Cardiac muscle cell (in vitro differentiated cells and primary cell): ENCODE measurements around the gene TRIM54. TPM values are rescaled to one million over a fixed set of nuclear protein-coding genes. Genes with fewer than 3 reads are reported as not detected.
"Not testable (repeated sequence)": the region's sequence is repeated elsewhere in the genome, so short reads cannot be mapped to it uniquely, and the experiment has no call there.

Source experiments
- DNase-seq, 2 donors: peaks; one replicate each; pipeline versions ENCODE4 v3.0.0 to v3.0.0-alpha.2; 2010 to 2017; ENCODE audit warnings: low read depth in 1 of 2, low spot score in 1 of 2
- H3K27ac ChIP-seq: fragments of 200-600 bp; sonication (generic); 2 replicates; pipeline ENCODE4 v1.5.1; 2016
- H3K27me3 ChIP-seq: fragments of 200-600 bp; sonication (generic); 2 replicates; pipeline ENCODE4 v1.6.0; 2016; ENCODE audit warnings: control low read depth
- H3K36me3 ChIP-seq: fragments of 200-600 bp; sonication (generic); 2 replicates; pipeline ENCODE4 v1.5.1; 2016; ENCODE audit warnings: control low read depth
- H3K4me1 ChIP-seq: fragments of 200-600 bp; sonication (generic); 2 replicates; pipeline ENCODE4 v1.8.1; 2017; ENCODE audit warnings: low read depth, mild to moderate bottlenecking, mixed run types
- H3K4me3 ChIP-seq: fragments of 200-600 bp; sonication (generic); 2 replicates; pipeline ENCODE4 v1.5.1; 2016; ENCODE audit warnings: mild to moderate bottlenecking
- H3K9me3 ChIP-seq: fragments of 200-600 bp; sonication (generic); 2 replicates; pipeline ENCODE4 v1.5.1; 2017; ENCODE audit warnings: low read depth, mild to moderate bottlenecking, control low read depth
- CTCF ChIP-seq: IDR thresholded peaks from 2 replicates; pipeline ENCODE4 v1.5.1; 2012; ENCODE audit warnings: low read depth, mild to moderate bottlenecking, low read length
- polyA plus RNA-seq: library from polyadenylated mRNA; unstranded; fragments of >200 nt; fragmentation: Nextera tagmentation; extraction: Ambion mirVana; gene quantifications from 2 replicates; pipeline ENCODE4 v1.2.1, GENCODE V29; 2016
- total RNA-seq: library from RNA; depleted of rRNA; stranded (reverse); fragments of >200 nt; gene quantifications from 2 replicates; pipeline ENCODE4 v1.2.3, GENCODE V29; 2016

The TRIM54 gene
- total and polyA plus RNA-seq, 2 experiments from 2014 or later: 46.7 to 65.9 TPM

- H3K4me3 ChIP-seq: peak overlapping the region; percentile 92
- no peaks in the 10 kb centered on the region for H3K36me3 ChIP-seq
- H3K27ac ChIP-seq: peak overlapping the region; percentile 7
- peaks cover 4% of the 10 kb centered on the region for H3K27me3 ChIP-seq
- H3K4me1 ChIP-seq: peaks cover 26% of the 10 kb centered on the region
- no peak for TF ChIP-seq CTCF
- no peaks in the 10 kb centered on the region for H3K9me3 ChIP-seq
- peak in 1 of 2 donors; percentile 42 for DNase-seq
These were observed 17.9 kb upstream of the TRIM54 start for GRCh38 chr2:27264253-27264752.

GRCh38 chr2:27264753-27265535 lies 17.3 kb upstream of the TRIM54 start:
- Histone ChIP-seq H3K9me3 (no peaks in the 10 kb centered on the region), H3K27me3 (peaks cover 4% of the 10 kb centered on the region), H3K4me3 (peak overlapping the region; percentile 92), H3K36me3 (no peaks in the 10 kb centered on the region), H3K4me1 (peaks cover 27% of the 10 kb centered on the region), H3K27ac (peak overlapping the region; percentile 7)
- TF ChIP-seq CTCF: peak; percentile 62
- DNase-seq: peak; percentile 55 to 90

- Histone ChIP-seq H3K27ac (no peak overlapping the region), H3K9me3 (no peaks in the 10 kb centered on the region), H3K27me3 (peaks cover 4% of the 10 kb centered on the region), H3K36me3 (no peaks in the 10 kb centered on the region), H3K4me3 (no peak overlapping the region), H3K4me1 (peaks cover 29% of the 10 kb centered on the region)
- DNase-seq: no peak
- no peak for TF ChIP-seq CTCF
These were observed 16.7 kb upstream of the TRIM54 start for GRCh38 chr2:27265536-27265870.

GRCh38 chr2:27268296-27268695 lies 13.9 kb upstream of the TRIM54 start:
- peaks cover 44% of the 10 kb centered on the region for H3K4me1 ChIP-seq
- H3K9me3 ChIP-seq, DNase-seq, H3K27me3 ChIP-seq, H3K27ac ChIP-seq, H3K4me3 ChIP-seq, H3K36me3 ChIP-seq: not testable (repeated sequence)

- no peaks in the 10 kb centered on the region for H3K27me3 ChIP-seq
- DNase-seq: no peak
- TF ChIP-seq CTCF: no peak
These were observed 12.1 kb upstream of the TRIM54 start for GRCh38 chr2:27270131-27270530.

GRCh38 chr2:27270670-27271069 lies 11.6 kb upstream of the TRIM54 start:
- DNase-seq: no peak
- TF ChIP-seq CTCF: no peak

More at GRCh38 chr2:27270131-27270530, 12.1 kb upstream of the TRIM54 start:
- no peak overlapping the region for H3K4me3 ChIP-seq
- no peaks in the 10 kb centered on the region for H3K9me3 ChIP-seq
- H3K27ac ChIP-seq: peak overlapping the region; percentile 96
- H3K4me1 ChIP-seq: peaks cover 53% of the 10 kb centered on the region
- H3K36me3 ChIP-seq: no peaks in the 10 kb centered on the region

More at GRCh38 chr2:27270670-27271069, 11.6 kb upstream of the TRIM54 start:
- Histone ChIP-seq H3K36me3 (no peaks in the 10 kb centered on the region), H3K9me3 (no peaks in the 10 kb centered on the region), H3K4me3 (no peak overlapping the region), H3K27ac (peak overlapping the region; percentile 96), H3K27me3 (no peaks in the 10 kb centered on the region), H3K4me1 (peaks cover 55% of the 10 kb centered on the region)
